ENCODE measurements around the gene NDFIP2.
"Not testable (repeated sequence)": the region's sequence is repeated elsewhere in the genome, so short reads cannot be mapped to it uniquely, and the experiment has no call there.

Gene NDFIP2

DNA sequence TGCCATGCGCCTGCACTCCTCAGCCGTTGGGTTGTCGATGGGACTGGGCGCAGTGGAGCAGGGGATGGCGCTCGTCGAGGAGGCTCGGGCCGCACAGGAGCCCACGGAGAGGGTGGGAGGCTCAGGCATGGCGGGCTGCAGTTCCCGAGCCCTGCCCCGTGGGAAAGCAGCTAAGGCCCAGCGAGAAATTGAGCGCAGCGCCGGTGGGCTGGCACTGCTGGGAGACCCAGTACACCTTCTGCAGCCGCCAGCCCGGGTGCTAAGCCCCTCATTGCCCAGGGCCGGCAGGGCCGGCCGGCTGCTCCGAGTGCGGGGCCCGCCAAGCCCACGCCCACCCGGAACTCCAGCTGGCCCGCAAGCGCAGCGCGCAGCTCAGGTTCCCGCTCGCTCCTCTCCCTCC, 119.2 kb downstream of the NDFIP2 start:
- DNase-seq (ENCODE audit: low read depth) = not testable (repeated sequence)

DNA sequence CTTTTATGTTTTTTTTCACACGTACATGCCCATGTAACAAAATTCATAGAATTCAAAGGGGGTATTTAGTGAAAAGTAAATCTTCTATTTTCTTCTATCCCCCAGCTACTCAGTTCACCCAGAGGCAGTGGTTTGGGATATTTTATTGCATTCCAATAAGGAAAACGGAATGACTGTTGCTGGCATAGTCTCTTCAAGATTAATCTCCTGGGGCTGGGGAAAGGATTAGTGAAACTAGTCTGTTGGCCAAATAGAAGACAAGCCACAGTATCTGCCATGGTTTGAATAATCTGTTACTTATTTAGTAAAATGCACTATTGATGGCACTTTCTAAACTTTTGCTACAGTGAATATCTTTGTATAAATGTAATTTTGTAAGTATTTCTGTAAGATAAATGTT, 122.0 kb downstream of the NDFIP2 start:
- DNase-seq (ENCODE audit: low read depth) = no peak

DNA sequence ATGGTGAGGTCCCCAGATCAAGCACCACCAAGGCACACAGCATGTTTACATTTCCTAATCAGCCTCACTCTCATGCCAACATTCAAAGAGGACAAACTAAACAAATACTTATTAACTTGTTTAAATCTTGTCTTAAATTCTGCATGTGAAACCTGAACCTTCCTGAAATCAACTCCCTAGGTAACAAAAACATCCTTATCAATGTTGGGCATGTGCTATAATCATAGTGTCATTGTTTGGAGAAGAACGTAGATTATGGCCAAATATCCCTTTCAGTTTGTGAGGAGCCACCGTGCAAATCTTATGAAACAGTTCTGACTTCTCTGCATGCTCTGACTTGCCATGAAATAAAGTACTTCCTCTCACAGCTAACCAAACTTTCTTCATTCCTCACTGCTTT, 123.8 kb downstream of the NDFIP2 start:
- DNase-seq (ENCODE audit: low read depth) = no peak

Measured in stimulated activated CD8-positive, alpha-beta memory T cell treated with anti-CD3 and anti-CD28 coated beads, Interleukin-12 subunit alpha, Interleukin-12 subunit beta, amount 100 ng/mL, for 1 hour (primary cell).